HG03565 (cell line): ENCODE measurements around the gene FAM89A.
A peak's percentile ranks its signal among the peaks of the same experiment; 100 is the strongest.
"Not testable (repeated sequence)": the region's sequence is repeated elsewhere in the genome, so short reads cannot be mapped to it uniquely, and the experiment has no call there.

Experiments
- ATAC-seq: cut with Tn5 transposase; IDR thresholded peaks from one replicate; pipeline ENCODE4 v1.9.1; 2021; ENCODE audit warnings: mild to moderate bottlenecking, moderate library complexity; ENCODE audit not compliant: unreplicated experiment

The FAM89A gene

GRCh38 chr1:231057410-231057809 is 17.4 kb upstream of the FAM89A start:
- no peak for ATAC-seq

- no peak for ATAC-seq
Measured at GRCh38 chr1:231055271-231055670, 15.2 kb upstream of the FAM89A start.

GRCh38 chr1:231053493-231054162 is 13.6 kb upstream of the FAM89A start:
- ATAC-seq, result peak; percentile 57

- ATAC-seq, result no peak
Measured at GRCh38 chr1:231052777-231053176, 12.7 kb upstream of the FAM89A start.

- not testable (repeated sequence) for ATAC-seq
Measured at GRCh38 chr1:231050932-231051331, 10.9 kb upstream of the FAM89A start.

GRCh38 chr1:231050395-231050794 is 10.3 kb upstream of the FAM89A start:
- no peak for ATAC-seq

GRCh38 chr1:231049121-231049979 is 9.3 kb upstream of the FAM89A start:
- ATAC-seq, result no peak

GRCh38 chr1:231048419-231048818 is 8.4 kb upstream of the FAM89A start:
- ATAC-seq, result not testable (repeated sequence)

- ATAC-seq, result not testable (repeated sequence)
Measured at GRCh38 chr1:231047529-231047928, 7.5 kb upstream of the FAM89A start.

GRCh38 chr1:231046730-231047395 is 6.8 kb upstream of the FAM89A start:
- no peak for ATAC-seq

GRCh38 chr1:231045921-231046729 is 6.1 kb upstream of the FAM89A start:
- not testable (repeated sequence) for ATAC-seq

GRCh38 chr1:231045286-231045685 is 5.2 kb upstream of the FAM89A start:
- no peak for ATAC-seq

GRCh38 chr1:231044588-231044987 is 4.5 kb upstream of the FAM89A start:
- no peak for ATAC-seq

GRCh38 chr1:231041719-231042261 is 1.7 kb upstream of the FAM89A start:
- ATAC-seq, result no peak

GRCh38 chr1:231040800-231041718 is 1.0 kb upstream of the FAM89A start:
- no peak for ATAC-seq

GRCh38 chr1:231039161-231040018 is 664 bp downstream of the FAM89A start:
- ATAC-seq, result no peak

- no peak for ATAC-seq
Measured at GRCh38 chr1:231037585-231038517, 2.2 kb downstream of the FAM89A start.
